ENCODE results near the gene TEX2. TPM values are rescaled to one million over a fixed set of nuclear protein-coding genes. Genes with fewer than 3 reads are reported as not detected.

The TEX2 gene
- total and polyA plus RNA-seq, 2 of the 13 experiments (the other 11 are each of a cell fraction or from before 2014, with no cell fraction given) = 21.4 to 37.7 TPM

- H3K9ac ChIP-seq (ENCODE audit: insufficient read depth, low read depth, low read length) = no peak overlapping the region
- ChIA-PET POLR2A (interaction anchor here (1.6 to 4.4 kb wide), 3 partner anchors 7 to 62 kb away, joined by 3 to 103 read pairs (median 31); no protein-coding TSS in a partner anchor), CTCF (ENCODE audit: low intra/inter-chr PET ratio, low total read pairs) (no interaction called here)
These were observed 109.3 kb downstream of the TEX2 start for GRCh38 chr17:64153565-64154312.

More at GRCh38 chr17:64153565-64154312, 109.3 kb downstream of the TEX2 start:
- Histone ChIP-seq H3K36me3 (replicated peaks in 1 of 2; ENCODE audit: control insufficient read depth in 1 of 2, insufficient read depth in 2 of 2, low read length in 2 of 2) (peaks cover 3 to 22% of the 10 kb centered on the region in 2 experiments), H3K9me3 (ENCODE audit: low read length) (no peaks in the 10 kb centered on the region), H4K20me1 (ENCODE audit: insufficient read depth, low read length) (no peaks in the 10 kb centered on the region), H3K4me3 (replicated peaks in 1 of 3; ENCODE audit: insufficient read depth in 1 of 3, low read depth in 2 of 3, low read length in 3 of 3) (no peak overlapping the region), H2AFZ (ENCODE audit: low read length) (no peak overlapping the region), H3K4me2 (ENCODE audit: low read depth, low read length) (no peak overlapping the region), H3K79me2 (ENCODE audit: insufficient read depth, low read length) (no peaks in the 10 kb centered on the region), H3K27me3 (ENCODE audit: control insufficient read depth in 1 of 2, insufficient read depth in 2 of 2, low read length in 2 of 2) (no peaks in the 10 kb centered on the region), H3K27ac (ENCODE audit: extremely low read length, insufficient read depth, low read length) (no peak overlapping the region), H3K4me1 (ENCODE audit: insufficient read depth, low read length) (peaks cover 95% of the 10 kb centered on the region)
- FAIRE-seq = no peak
- ATAC-seq = no peak
- DNase-seq (ENCODE audit: low spot score) = no peak
- 94% methylated on average over 3 of the region's 3 CpGs for WGBS (ENCODE audit: low lambda C conversion rate)
- intact Hi-C loops (cut with micrococcal nuclease; ENCODE audit: unreplicated experiment) = loop anchor here (10.0 kb wide), 1 partner anchor 341 kb away; the partner anchor contains the start of gene POLG2
- TF ChIP-seq ZBTB7A (CRISPR knock-in tag; IDR thresholded peaks at IDR 0.05) = no peak
- TF ChIP-seq ZNF770 (CRISPR knock-in tag; IDR thresholded peaks at IDR 0.05) = peak; percentile 38; the same call in 1 of the 2 replicates
- TF ChIP-seq SMARCE1 (IDR thresholded peaks at IDR 0.05; ENCODE audit: borderline replicate concordance) = no peak
- no peak for TF ChIP-seq FLYWCH1 (CRISPR knock-in tag; IDR thresholded peaks at IDR 0.05)
- TF ChIP-seq HES4 (CRISPR knock-in tag; IDR thresholded peaks at IDR 0.05; ENCODE audit: borderline replicate concordance) = no peak
- TF ChIP-seq ZNF121 (CRISPR knock-in tag; IDR thresholded peaks at IDR 0.05) = peak; percentile 66
- no peak for TF ChIP-seq ZNF644 (CRISPR knock-in tag; IDR thresholded peaks at IDR 0.05; ENCODE audit: low read depth)
- in situ Hi-C loops (cut with HindIII; ENCODE audit: extremely low pct_ligation_motif_present, low pct_unique_long_range_greater_than_20kb) = no loop called here
- BruUV-seq (replicated peaks) = no TSS peak

Data from HepG2 (cell line).